T-cell (primary cell): Measurements from ENCODE around the gene SLC5A8. TPM values are rescaled to one million over a fixed set of nuclear protein-coding genes. Genes with fewer than 3 reads are reported as not detected.

Source experiments
- ATAC-seq, 4 experiments: fragments of 200-7000 bp in 3 of 4; fragments of 150-1000 bp in 1 of 4; cut with Tn5 transposase; replicated peaks in 1 of 4; 1 replicate in 3 of 4; 2 replicates in 1 of 4; pipeline ENCODE4 v1.10.0; 2021; ENCODE audit warnings: moderate library complexity in 3 of 4, mild to moderate bottlenecking in 2 of 4, moderate number of reproducible peaks in 1 of 4
- CTCF ChIA-PET, 2 donors: fragments of 300-600 bp; sonication (Branson Sonifier 250); formaldehyde crosslinking; loops; one replicate each; lab custom pipeline; 2022; ENCODE audit warnings: antibody characterized with exemption in 2 of 2; lab: Charles Lee
- POLR2A ChIA-PET, 2 donors: fragments of 300-600 bp; sonication (Branson Sonifier 250); formaldehyde crosslinking; loops; one replicate each; lab custom pipeline; 2022; ENCODE audit warnings: antibody characterized with exemption in 2 of 2; lab: Charles Lee
- DNase-seq, 35 experiments: peaks; one replicate each; pipeline versions ENCODE4 v3.0.0 to v3.0.0-alpha.2; 2013 to 2023
- H3K27ac ChIP-seq: one replicate; pipeline ENCODE4 v1.5.1; 2013; ENCODE audit warnings: low read length
- H3K27me3 ChIP-seq, 2 experiments: replicated peaks in 1 of 2; 1 replicate in 1 of 2; 2 replicates in 1 of 2; pipeline versions ENCODE4 v1.6.1 to v1.7.0; 2013; ENCODE audit warnings: low read length in 1 of 2, mixed read lengths in 1 of 2; ENCODE audit not compliant: control insufficient read depth in 2 of 2, insufficient read depth in 2 of 2; ENCODE audit errors: extremely low read depth in 1 of 2
- H3K36me3 ChIP-seq, 2 donors: 1 replicate in 1 of 2; 2 replicates in 1 of 2; pipeline versions ENCODE4 v1.6.1 to v1.7.0; 2013; ENCODE audit warnings: low read length in 1 of 2; ENCODE audit not compliant: control insufficient read depth in 2 of 2, insufficient read depth in 1 of 2; ENCODE audit errors: extremely low read depth in 1 of 2
- H3K4me1 ChIP-seq, 2 experiments: 1 replicate in 1 of 2; 2 replicates in 1 of 2; pipeline versions ENCODE4 v1.6.1 to v1.7.0; 2013; ENCODE audit warnings: low read length in 2 of 2, mixed read lengths in 1 of 2; ENCODE audit not compliant: insufficient read depth in 2 of 2, control insufficient read depth in 1 of 2; ENCODE audit errors: extremely low read depth in 1 of 2
- H3K4me3 ChIP-seq, 2 donors: 1 replicate in 1 of 2; 2 replicates in 1 of 2; pipeline versions ENCODE4 v1.5.1 to v1.7.0; 2013; ENCODE audit warnings: mild to moderate bottlenecking in 2 of 2, low read length in 1 of 2, moderate library complexity in 1 of 2; ENCODE audit not compliant: control insufficient read depth in 1 of 2; ENCODE audit errors: extremely low read depth in 1 of 2
- H3K9me3 ChIP-seq: 2 replicates; pipeline ENCODE4 v1.7.0; 2013
- H3K27ac Mint-ChIP-seq, 2 donors: one replicate each; pipeline ENCODE4 v1.8.0; 2020 to 2021; ENCODE audit warnings: mild to moderate bottlenecking in 2 of 2, mixed read lengths in 2 of 2
- H3K27me3 Mint-ChIP-seq, 2 donors: one replicate each; pipeline ENCODE4 v1.8.0; 2021 to 2022; ENCODE audit warnings: mixed read lengths in 2 of 2
- H3K36me3 Mint-ChIP-seq: one replicate; pipeline ENCODE4 v1.8.0; 2021; ENCODE audit warnings: mixed read lengths
- H3K4me1 Mint-ChIP-seq, 3 donors: one replicate each; pipeline ENCODE4 v1.8.0; 2020 to 2022; ENCODE audit warnings: mixed read lengths in 3 of 3, mild to moderate bottlenecking in 1 of 3
- H3K4me3 Mint-ChIP-seq, 3 donors: one replicate each; pipeline ENCODE4 v1.8.0; 2020 to 2022; ENCODE audit warnings: mild to moderate bottlenecking in 3 of 3, mixed read lengths in 3 of 3, moderate library complexity in 3 of 3
- H3K9me3 Mint-ChIP-seq, 3 donors: one replicate each; pipeline ENCODE4 v1.8.0; 2020 to 2022; ENCODE audit warnings: mixed read lengths in 3 of 3
- WGBS: methylation state at CpG from one replicate; pipeline ENCODE4 v1.1.5; 2013; ENCODE audit warnings: missing lambda C conversion rate; ENCODE audit not compliant: insufficient coverage; 5-methylcytosine and 5-hydroxymethylcytosine counted together
- total RNA-seq, 35 experiments: library from RNA in 6 of 35; stranded (reverse) in 6 of 35; fragments of 120-200 nt in 1 of 35; gene quantifications; one replicate each; pipeline versions ENCODE4 v1.2.1 to v1.2.4 and lab custom pipeline; 2013 to 2026

Gene SLC5A8, protein sequence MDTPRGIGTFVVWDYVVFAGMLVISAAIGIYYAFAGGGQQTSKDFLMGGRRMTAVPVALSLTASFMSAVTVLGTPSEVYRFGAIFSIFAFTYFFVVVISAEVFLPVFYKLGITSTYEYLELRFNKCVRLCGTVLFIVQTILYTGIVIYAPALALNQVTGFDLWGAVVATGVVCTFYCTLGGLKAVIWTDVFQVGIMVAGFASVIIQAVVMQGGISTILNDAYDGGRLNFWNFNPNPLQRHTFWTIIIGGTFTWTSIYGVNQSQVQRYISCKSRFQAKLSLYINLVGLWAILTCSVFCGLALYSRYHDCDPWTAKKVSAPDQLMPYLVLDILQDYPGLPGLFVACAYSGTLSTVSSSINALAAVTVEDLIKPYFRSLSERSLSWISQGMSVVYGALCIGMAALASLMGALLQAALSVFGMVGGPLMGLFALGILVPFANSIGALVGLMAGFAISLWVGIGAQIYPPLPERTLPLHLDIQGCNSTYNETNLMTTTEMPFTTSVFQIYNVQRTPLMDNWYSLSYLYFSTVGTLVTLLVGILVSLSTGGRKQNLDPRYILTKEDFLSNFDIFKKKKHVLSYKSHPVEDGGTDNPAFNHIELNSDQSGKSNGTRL
- not detected for total RNA-seq
- total RNA-seq (2013) = not detected
- 0 to 0.04 (median 0) reads per million in 29 experiments for total RNA-seq (lab: John Stamatoyannopoulos, UW)

DNA sequence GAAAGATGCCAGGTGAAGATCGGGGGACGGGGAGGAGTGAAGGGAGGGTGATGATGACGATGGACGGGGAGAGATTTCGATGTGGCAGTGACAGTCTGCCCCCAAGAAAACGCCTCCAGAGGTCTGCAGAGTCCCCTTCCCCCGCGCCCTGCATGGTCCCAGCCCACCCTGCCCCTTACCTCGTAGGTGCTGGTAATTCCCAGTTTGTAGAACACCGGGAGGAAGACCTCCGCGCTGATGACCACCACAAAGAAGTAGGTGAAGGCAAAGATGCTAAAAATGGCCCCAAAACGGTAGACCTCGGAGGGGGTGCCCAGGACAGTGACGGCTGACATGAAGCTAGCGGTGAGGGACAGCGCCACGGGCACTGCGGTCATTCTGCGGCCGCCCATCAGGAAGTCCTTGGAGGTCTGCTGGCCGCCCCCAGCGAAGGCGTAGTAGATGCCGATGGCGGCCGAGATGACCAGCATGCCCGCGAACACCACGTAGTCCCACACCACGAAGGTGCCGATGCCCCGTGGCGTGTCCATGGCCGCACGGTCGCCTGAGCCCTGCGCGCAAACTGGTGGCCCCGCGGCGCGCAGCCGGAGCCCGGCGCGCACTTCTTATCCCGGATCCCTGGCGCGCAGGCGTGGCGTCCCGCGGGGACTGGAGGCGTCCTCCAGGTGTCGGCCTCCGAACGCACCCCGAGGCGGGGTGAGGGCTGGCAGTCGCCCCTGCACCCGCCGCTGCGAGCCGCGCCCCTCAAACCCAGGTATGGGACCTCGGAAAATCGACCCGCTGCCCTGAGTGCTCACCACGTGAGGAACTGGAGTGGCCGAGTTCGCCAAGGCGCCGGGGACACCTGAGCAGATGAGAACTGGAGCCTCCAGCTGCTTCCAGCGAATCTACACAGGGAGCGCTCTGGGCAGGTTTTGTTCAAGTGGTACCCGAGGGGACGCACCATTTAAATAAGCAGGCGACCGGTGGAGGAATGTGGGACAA, at the start of gene SLC5A8:
TSS of gene SLC5A8 (minus strand) at position 920 of the 984 bp plus-strand sequence. CDS start at position 530, 390 bp downstream.
- POLR2A ChIA-PET = no interaction called here
- Mint-ChIP-seq H3K27me3 (peaks cover 32 to 38% of the 10 kb centered on the region in 2 donors), H3K27ac (no peak within 1 kb of the TSS)

DNA sequence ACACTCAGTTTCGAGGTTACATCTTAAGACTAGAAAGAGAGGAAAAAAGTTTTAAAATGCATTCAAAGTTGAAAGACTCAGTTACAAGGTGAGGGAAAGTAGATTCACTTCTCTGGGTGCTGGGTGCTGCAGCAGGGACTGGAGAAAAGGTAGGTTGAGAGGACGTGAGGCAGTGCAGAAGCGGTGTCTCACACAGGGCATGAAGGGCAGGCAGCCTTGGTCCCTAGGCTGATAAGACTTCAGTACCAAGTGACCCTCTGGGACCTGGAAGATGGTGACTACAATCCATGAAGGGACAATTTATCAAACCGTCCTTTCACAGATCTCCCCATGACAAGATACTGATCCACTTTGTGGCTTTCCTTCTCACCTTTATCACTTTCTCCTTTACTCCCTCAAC, 47.3 kb upstream of the SLC5A8 start:
- Histone ChIP-seq H3K27ac (no peak overlapping the region), H3K4me1 (no peaks in the 10 kb centered on the region), H3K9me3 (no peaks in the 10 kb centered on the region), H3K27me3 (peaks cover 2 to 5% of the 10 kb centered on the region in 2 experiments), H3K4me3 (no peak overlapping the region), H3K36me3 (no peaks in the 10 kb centered on the region)
- H3K9me3 Mint-ChIP-seq = no peaks in the 10 kb centered on the region
- H3K4me1 Mint-ChIP-seq = no peaks in the 10 kb centered on the region
- no peak for ATAC-seq
- H3K27me3 Mint-ChIP-seq = peaks cover 3 to 10% of the 10 kb centered on the region in 2 donors
- no peak overlapping the region for H3K4me3 Mint-ChIP-seq
- POLR2A ChIA-PET = no interaction called here
- DNase-seq = no peak
- CTCF ChIA-PET = no interaction called here
- no peak overlapping the region for H3K27ac Mint-ChIP-seq
- WGBS = 77% methylated on average over 3 of the region's 4 CpGs
- H3K36me3 Mint-ChIP-seq = no peaks in the 10 kb centered on the region

More for the DNA sequence above, at the start of gene SLC5A8:
- DNase-seq (no peak), ATAC-seq (no peak)
- Mint-ChIP-seq H3K4me1 (no peaks in the 10 kb centered on the region), H3K36me3 (no peaks in the 10 kb centered on the region), H3K4me3 (no peak within 1 kb of the TSS), H3K9me3 (no peaks in the 10 kb centered on the region)
- WGBS = 10% methylated on average over 76 of the region's 80 CpGs
- H3K4me1 ChIP-seq = no peaks in the 10 kb centered on the region
- H3K4me3 ChIP-seq = no peak within 1 kb of the TSS
- H3K27me3 ChIP-seq = peaks cover 2 to 16% of the 10 kb centered on the region in 2 experiments
- no peaks in the 10 kb centered on the region for H3K36me3 ChIP-seq
- no peaks in the 10 kb centered on the region for H3K9me3 ChIP-seq
- H3K27ac ChIP-seq = no peak within 1 kb of the TSS
- CTCF ChIA-PET = no interaction called here

DNA sequence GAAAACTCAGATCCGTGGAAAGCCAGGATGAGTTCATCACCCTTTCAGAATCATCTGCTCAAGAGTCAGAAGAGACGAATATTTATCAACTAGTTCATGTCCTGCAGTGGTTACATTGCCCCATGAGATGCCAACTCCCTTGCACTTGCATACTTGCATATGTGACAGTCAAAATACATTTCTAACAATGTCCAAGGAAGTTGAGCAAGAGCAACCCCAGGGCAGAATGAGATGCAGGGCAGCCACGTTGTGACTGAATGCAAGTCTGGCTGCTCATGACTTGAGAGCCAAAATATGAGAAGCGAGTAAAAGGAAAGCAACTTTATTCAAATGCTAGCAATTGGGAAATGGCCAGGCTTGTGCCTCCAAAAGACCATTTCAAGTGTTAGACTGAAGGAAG, 46.2 kb upstream of the SLC5A8 start:
- Histone ChIP-seq H3K4me3 (no peak overlapping the region), H3K27me3 (peaks cover 2 to 7% of the 10 kb centered on the region in 2 experiments), H3K4me1 (no peaks in the 10 kb centered on the region), H3K27ac (no peak overlapping the region), H3K36me3 (no peaks in the 10 kb centered on the region), H3K9me3 (no peaks in the 10 kb centered on the region)
- ChIA-PET POLR2A (no interaction called here), CTCF (no interaction called here)
- no peaks in the 10 kb centered on the region for H3K4me1 Mint-ChIP-seq
- DNase-seq (no peak), ATAC-seq (no peak)
- H3K27me3 Mint-ChIP-seq = peaks cover 3 to 10% of the 10 kb centered on the region in 2 donors
- no peaks in the 10 kb centered on the region for H3K36me3 Mint-ChIP-seq
- WGBS = 70% methylated on average over 3 of the region's 4 CpGs
- H3K9me3 Mint-ChIP-seq = no peaks in the 10 kb centered on the region
- no peak overlapping the region for H3K4me3 Mint-ChIP-seq
- no peak overlapping the region for H3K27ac Mint-ChIP-seq

DNA sequence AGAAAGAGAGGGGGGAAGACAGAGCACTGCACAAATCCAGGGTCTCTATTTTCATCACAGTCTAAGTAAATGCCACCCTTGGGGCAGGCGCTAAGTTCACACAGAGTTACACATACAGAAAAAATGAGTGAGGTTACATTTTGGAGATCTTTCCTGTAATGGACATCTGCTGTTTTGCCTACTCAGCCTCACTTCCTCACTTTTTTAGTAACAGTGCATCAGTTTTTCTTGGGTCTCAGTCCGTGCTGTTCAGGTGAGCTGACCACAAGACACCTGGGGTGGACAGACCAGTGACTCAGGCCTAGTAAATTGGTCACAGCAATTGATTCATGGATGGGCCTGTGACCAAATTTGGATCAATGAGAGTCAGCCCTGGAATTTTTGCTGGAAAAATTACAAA, 33.6 kb upstream of the SLC5A8 start:
- H3K36me3 ChIP-seq = no peaks in the 10 kb centered on the region
- no peaks in the 10 kb centered on the region for H3K9me3 ChIP-seq
- DNase-seq = no peak
- no peak for ATAC-seq
- Mint-ChIP-seq H3K4me1 (no peaks in the 10 kb centered on the region), H3K36me3 (no peaks in the 10 kb centered on the region), H3K9me3 (peaks cover 0 to under 1% (median 0%) of the 10 kb centered on the region in 3 donors), H3K4me3 (no peak overlapping the region), H3K27ac (no peak overlapping the region), H3K27me3 (peaks cover 0 to 5% of the 10 kb centered on the region in 2 donors)
- 20% methylated on average over 1 of the region's 2 CpGs for WGBS
- POLR2A ChIA-PET = no interaction called here
- no peaks in the 10 kb centered on the region for H3K4me1 ChIP-seq
- H3K27me3 ChIP-seq = peaks cover 0 to 7% of the 10 kb centered on the region in 2 experiments
- H3K27ac ChIP-seq = no peak overlapping the region
- no peak overlapping the region for H3K4me3 ChIP-seq
- CTCF ChIA-PET = no interaction called here

DNA sequence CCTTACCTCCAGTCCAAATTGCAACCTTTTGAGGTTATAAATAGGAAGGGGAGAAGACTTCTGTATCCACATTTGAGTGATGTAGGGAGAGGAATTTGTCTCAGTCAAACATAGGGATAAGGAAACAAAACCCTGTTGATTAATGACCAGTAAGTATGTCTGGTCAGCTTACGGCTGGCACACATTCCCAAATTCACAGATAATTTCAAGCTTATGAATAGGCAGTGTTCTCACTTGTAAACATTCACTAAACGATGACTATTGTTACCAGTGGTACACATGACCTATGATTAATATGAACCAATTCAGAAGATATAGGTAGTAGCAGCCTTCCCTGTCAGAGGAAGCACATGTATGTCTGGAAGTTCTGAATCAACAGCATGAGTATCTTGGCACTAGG, 33.0 kb upstream of the SLC5A8 start:
- CTCF ChIA-PET = no interaction called here
- H3K27ac Mint-ChIP-seq = no peak overlapping the region

DNA sequence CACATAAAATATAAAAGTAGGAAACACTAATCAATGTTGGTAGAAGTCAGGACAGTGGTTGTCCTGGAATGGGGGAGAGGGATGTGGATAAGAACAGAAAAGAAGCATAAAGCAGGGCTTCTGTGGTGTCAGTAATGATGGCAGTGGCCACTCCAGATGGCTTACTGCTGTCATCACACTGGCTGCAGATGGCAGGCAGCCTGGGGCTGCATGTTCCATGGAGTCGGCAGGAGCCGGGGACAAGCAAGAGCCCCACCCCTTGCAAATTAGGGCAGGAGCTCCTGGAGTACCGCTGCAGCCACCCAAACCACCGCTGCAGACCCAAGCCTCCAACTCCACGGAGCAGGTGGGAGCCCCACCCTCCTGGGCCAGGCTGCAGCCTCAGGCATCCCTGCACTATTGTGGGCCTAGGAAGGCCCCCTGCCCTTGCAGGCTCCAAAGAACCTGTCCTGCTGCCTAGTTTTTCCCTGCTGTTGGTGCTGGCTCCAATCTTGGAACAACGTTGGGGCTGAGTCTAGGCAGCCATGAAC, 28.8 kb upstream of the SLC5A8 start:
- H3K36me3 Mint-ChIP-seq = no peaks in the 10 kb centered on the region
- no peak for ATAC-seq
- CTCF ChIA-PET = no interaction called here

More for the DNA sequence above, 33.0 kb upstream of the SLC5A8 start:
- Mint-ChIP-seq H3K36me3 (no peaks in the 10 kb centered on the region), H3K9me3 (peaks cover 0 to 2% (median 0%) of the 10 kb centered on the region in 3 donors), H3K27me3 (peaks cover 0 to 8% of the 10 kb centered on the region in 2 donors), H3K4me3 (no peak overlapping the region), H3K4me1 (no peaks in the 10 kb centered on the region)
- WGBS = 100% methylated on average over 1 of the region's 2 CpGs
- no peak for ATAC-seq
- Histone ChIP-seq H3K27me3 (peaks cover 0 to 7% of the 10 kb centered on the region in 2 experiments), H3K27ac (no peak overlapping the region), H3K36me3 (no peaks in the 10 kb centered on the region), H3K9me3 (no peaks in the 10 kb centered on the region), H3K4me3 (no peak overlapping the region), H3K4me1 (no peaks in the 10 kb centered on the region)
- POLR2A ChIA-PET = no interaction called here
- no peak for DNase-seq

More for the DNA sequence above, 28.8 kb upstream of the SLC5A8 start:
- peaks cover 0 to 7% of the 10 kb centered on the region in 2 experiments for H3K27me3 ChIP-seq
- H3K4me3 ChIP-seq = no peak overlapping the region
- no peak for DNase-seq
- H3K9me3 ChIP-seq = no peaks in the 10 kb centered on the region
- Mint-ChIP-seq H3K4me3 (no peak overlapping the region), H3K9me3 (peaks cover 0 to 2% (median 0%) of the 10 kb centered on the region in 3 donors), H3K27ac (no peak overlapping the region), H3K27me3 (peaks cover 3 to 5% of the 10 kb centered on the region in 2 donors), H3K4me1 (no peaks in the 10 kb centered on the region)
- H3K27ac ChIP-seq = no peak overlapping the region
- 50% methylated on average over 4 of the region's 6 CpGs for WGBS
- no peaks in the 10 kb centered on the region for H3K4me1 ChIP-seq
- no peaks in the 10 kb centered on the region for H3K36me3 ChIP-seq
- POLR2A ChIA-PET = no interaction called here
